ENCODE data around the gene PRIM1. TPM values are rescaled to one million over a fixed set of nuclear protein-coding genes. Genes with fewer than 3 reads are reported as not detected.
A peak's percentile ranks its signal among the peaks of the same experiment; 100 is the strongest.
"Not testable (repeated sequence)": the region's sequence is repeated elsewhere in the genome, so short reads cannot be mapped to it uniquely, and the experiment has no call there.

PRIM1 gene
- total RNA-seq, result 10 to 100 TPM; 45.0 to 46.2 TPM

GRCh38 chr12:56751712-56752598, at the start of gene PRIM1:
TSS of gene PRIM1 (minus strand) at chr12:56752323. CDS start at chr12:56752298, 25 bp downstream.
- peak; percentile 89 for DNase-seq
- H3K4me3 Mint-ChIP-seq, result peak within 1 kb of the TSS; percentile 99
- H3K27ac Mint-ChIP-seq, result peak within 1 kb of the TSS; percentile 97
- peaks cover 43% of the 10 kb centered on the region for H3K36me3 Mint-ChIP-seq (ENCODE audit: low read depth)
- no peaks in the 10 kb centered on the region for H3K9me3 Mint-ChIP-seq
- POLR2A ChIA-PET, result interaction anchor here (0.5 to 7.9 kb wide), 21 partner anchors 9 to 477 kb away, joined by 3 to 72 read pairs (median 4); partner anchors contain the start of genes ATP5F1B, NACA, NEMP1 and PTGES3
- peaks cover 50% of the 10 kb centered on the region for H3K4me1 Mint-ChIP-seq
- CTCF ChIA-PET, result interaction anchor here (0.7 to 3.0 kb wide), 10 partner anchors 9 to 424 kb away, joined by 3 to 9 read pairs (median 4); partner anchors contain the start of genes NACA and STAT6
- no peaks in the 10 kb centered on the region for H3K27me3 Mint-ChIP-seq

GRCh38 chr12:56800221-56800620, 48.1 kb upstream of the PRIM1 start:
- POLR2A ChIA-PET, result no interaction called here
- no peak for DNase-seq
- Mint-ChIP-seq H3K27ac (no peak overlapping the region), H3K4me1 (no peaks in the 10 kb centered on the region), H3K4me3 (no peak overlapping the region), H3K36me3 (ENCODE audit: low read depth) (no peaks in the 10 kb centered on the region), H3K9me3 (no peaks in the 10 kb centered on the region), H3K27me3 (peaks cover 4% of the 10 kb centered on the region)
- CTCF ChIA-PET, result no interaction called here

- H3K36me3 Mint-ChIP-seq (ENCODE audit: low read depth); H3K9me3 Mint-ChIP-seq; CTCF ChIA-PET; DNase-seq; H3K27ac Mint-ChIP-seq; H3K27me3 Mint-ChIP-seq; H3K4me1 Mint-ChIP-seq; POLR2A ChIA-PET; H3K4me3 Mint-ChIP-seq: not testable (repeated sequence)
Measured at GRCh38 chr12:56799345-56799744, 47.2 kb upstream of the PRIM1 start.

- H3K36me3 Mint-ChIP-seq (ENCODE audit: low read depth); CTCF ChIA-PET; DNase-seq; H3K4me3 Mint-ChIP-seq; H3K4me1 Mint-ChIP-seq; H3K27ac Mint-ChIP-seq; H3K9me3 Mint-ChIP-seq; POLR2A ChIA-PET: not testable (repeated sequence)
- peaks cover 12% of the 10 kb centered on the region for H3K27me3 Mint-ChIP-seq
Measured at GRCh38 chr12:56795791-56796190, 43.7 kb upstream of the PRIM1 start.

GRCh38 chr12:56795046-56795562, 43.0 kb upstream of the PRIM1 start:
- H3K27ac Mint-ChIP-seq; CTCF ChIA-PET; DNase-seq; H3K4me1 Mint-ChIP-seq; H3K36me3 Mint-ChIP-seq (ENCODE audit: low read depth); H3K9me3 Mint-ChIP-seq; POLR2A ChIA-PET: not testable (repeated sequence)
- Mint-ChIP-seq H3K27me3 (peaks cover 12% of the 10 kb centered on the region), H3K4me3 (peak overlapping the region; percentile 15)

GRCh38 chr12:56793124-56793523, 41.0 kb upstream of the PRIM1 start:
- H3K9me3 Mint-ChIP-seq; DNase-seq; H3K27ac Mint-ChIP-seq; H3K36me3 Mint-ChIP-seq (ENCODE audit: low read depth); H3K4me3 Mint-ChIP-seq; H3K4me1 Mint-ChIP-seq; POLR2A ChIA-PET; CTCF ChIA-PET; H3K27me3 Mint-ChIP-seq: not testable (repeated sequence)

- peaks cover 4% of the 10 kb centered on the region for H3K4me1 Mint-ChIP-seq
- H3K9me3 Mint-ChIP-seq, result no peaks in the 10 kb centered on the region
- ChIA-PET POLR2A (no interaction called here), CTCF (no interaction called here)
- H3K27me3 Mint-ChIP-seq, result peaks cover 9% of the 10 kb centered on the region
- no peak for DNase-seq
- no peak overlapping the region for H3K4me3 Mint-ChIP-seq
- no peak overlapping the region for H3K27ac Mint-ChIP-seq
- H3K36me3 Mint-ChIP-seq (ENCODE audit: low read depth), result no peaks in the 10 kb centered on the region
Measured at GRCh38 chr12:56792678-56793077, 40.6 kb upstream of the PRIM1 start.

- H3K9me3 Mint-ChIP-seq; H3K27me3 Mint-ChIP-seq; H3K4me1 Mint-ChIP-seq; H3K4me3 Mint-ChIP-seq; POLR2A ChIA-PET; CTCF ChIA-PET; H3K36me3 Mint-ChIP-seq (ENCODE audit: low read depth); DNase-seq; H3K27ac Mint-ChIP-seq: not testable (repeated sequence)
Measured at GRCh38 chr12:56789429-56789828, 37.3 kb upstream of the PRIM1 start.

GRCh38 chr12:56787498-56787897, 35.4 kb upstream of the PRIM1 start:
- no peak for DNase-seq
- H3K4me1 Mint-ChIP-seq, result no peaks in the 10 kb centered on the region
- H3K36me3 Mint-ChIP-seq (ENCODE audit: low read depth), result no peaks in the 10 kb centered on the region
- H3K27me3 Mint-ChIP-seq, result peaks cover 1% of the 10 kb centered on the region
- H3K4me3 Mint-ChIP-seq, result no peak overlapping the region
- ChIA-PET CTCF (no interaction called here), POLR2A (no interaction called here)
- no peaks in the 10 kb centered on the region for H3K9me3 Mint-ChIP-seq
- H3K27ac Mint-ChIP-seq, result no peak overlapping the region

GRCh38 chr12:56785874-56786273, 33.8 kb upstream of the PRIM1 start:
- POLR2A ChIA-PET, result no interaction called here
- no peak overlapping the region for H3K4me3 Mint-ChIP-seq
- no peak for DNase-seq

GRCh38 chr12:56785141-56785865, 33.2 kb upstream of the PRIM1 start:
- Mint-ChIP-seq H3K36me3 (ENCODE audit: low read depth) (no peaks in the 10 kb centered on the region), H3K27ac (no peak overlapping the region), H3K9me3 (no peaks in the 10 kb centered on the region), H3K27me3 (no peaks in the 10 kb centered on the region), H3K4me1 (no peaks in the 10 kb centered on the region), H3K4me3 (no peak overlapping the region)
- DNase-seq, result no peak
- CTCF ChIA-PET, result interaction anchor here (0.5 to 0.6 kb wide), 2 partner anchors 16 to 346 kb away, joined by 4 read pairs; no protein-coding TSS in a partner anchor
- POLR2A ChIA-PET, result no interaction called here

More at GRCh38 chr12:56785874-56786273, 33.8 kb upstream of the PRIM1 start:
- H3K27ac Mint-ChIP-seq, result no peak overlapping the region
- no peaks in the 10 kb centered on the region for H3K27me3 Mint-ChIP-seq
- no peaks in the 10 kb centered on the region for H3K36me3 Mint-ChIP-seq (ENCODE audit: low read depth)
- no peaks in the 10 kb centered on the region for H3K4me1 Mint-ChIP-seq
- H3K9me3 Mint-ChIP-seq, result no peaks in the 10 kb centered on the region
- CTCF ChIA-PET, result interaction anchor here (0.6 kb wide), 1 partner anchor 17 kb away, joined by 4 read pairs; no protein-coding TSS in a partner anchor

- POLR2A ChIA-PET, result no interaction called here
- no peaks in the 10 kb centered on the region for H3K9me3 Mint-ChIP-seq
Measured at GRCh38 chr12:56781726-56782125, 29.6 kb upstream of the PRIM1 start.

GRCh38 chr12:56778756-56779155, 26.6 kb upstream of the PRIM1 start:
- ChIA-PET POLR2A (no interaction called here), CTCF (interaction anchor here (0.8 kb wide), 1 partner anchor 223 kb away, joined by 4 read pairs; no protein-coding TSS in a partner anchor)
- Mint-ChIP-seq H3K4me3 (no peak overlapping the region), H3K9me3 (no peaks in the 10 kb centered on the region), H3K4me1 (no peaks in the 10 kb centered on the region), H3K27ac (no peak overlapping the region), H3K36me3 (ENCODE audit: low read depth) (no peaks in the 10 kb centered on the region), H3K27me3 (no peaks in the 10 kb centered on the region)
- no peak for DNase-seq

More at GRCh38 chr12:56781726-56782125, 29.6 kb upstream of the PRIM1 start:
- Mint-ChIP-seq H3K36me3 (ENCODE audit: low read depth) (no peaks in the 10 kb centered on the region), H3K27ac (no peak overlapping the region), H3K4me3 (no peak overlapping the region), H3K4me1 (no peaks in the 10 kb centered on the region), H3K27me3 (no peaks in the 10 kb centered on the region)
- CTCF ChIA-PET, result no interaction called here
- no peak for DNase-seq

All from activated CD4-positive, alpha-beta memory T cell treated with anti-CD3 and anti-CD28 coated beads, Interleukin-2, amount 10 ng/mL, durations not matched to agents 7 days and 5 days (primary cell).